Keratinocyte (primary cell): ENCODE results near the gene TLN1. TPM values are rescaled to one million over a fixed set of nuclear protein-coding genes. Genes with fewer than 3 reads are reported as not detected.

Experiments
- DNase-seq: peaks from one replicate; pipeline ENCODE4 v3.0.0-alpha.2; 2011; ENCODE audit warnings: low read depth, missing footprints, low spot score
- FAIRE-seq: peaks from 2 replicates; lab custom pipeline; 2011; peaks lifted over from hg19 to GRCh38; lab: Jason Lieb, UNC
- H2AFZ ChIP-seq: 2 replicates; pipeline ENCODE4 v1.6.0; 2012; ENCODE audit warnings: low read length, control low read depth, inconsistent platforms; ENCODE audit not compliant: control insufficient read depth
- H3K27ac ChIP-seq: 2 replicates; pipeline ENCODE4 v1.5.1; 2011; ENCODE audit warnings: low read length; ENCODE audit not compliant: control insufficient read depth, insufficient read depth
- H3K27me3 ChIP-seq: 3 replicates; pipeline ENCODE4 v1.6.0; 2011; ENCODE audit warnings: low read length; ENCODE audit not compliant: control insufficient read depth, insufficient read depth; ENCODE audit errors: extremely low read depth
- H3K36me3 ChIP-seq, 2 experiments: 2 replicates in 1 of 2; 3 replicates in 1 of 2; pipeline ENCODE4 v1.5.1; 2011; ENCODE audit warnings: low read length in 2 of 2, mild to moderate bottlenecking in 1 of 2; ENCODE audit not compliant: control insufficient read depth in 2 of 2, insufficient read depth in 2 of 2; ENCODE audit errors: extremely low read depth in 1 of 2
- H3K4me1 ChIP-seq: 3 replicates; pipeline ENCODE4 v1.5.1; 2011; ENCODE audit warnings: low read length; ENCODE audit not compliant: control insufficient read depth, insufficient read depth; ENCODE audit errors: extremely low read depth
- H3K4me2 ChIP-seq: 3 replicates; pipeline ENCODE4 v1.6.0; 2011; ENCODE audit warnings: low read depth, low read length; ENCODE audit not compliant: control insufficient read depth, insufficient read depth; ENCODE audit errors: extremely low read depth
- H3K4me3 ChIP-seq, 3 experiments: fragments of 200-600 bp in 1 of 3; sonication (generic) in 1 of 3; 2 replicates in 2 of 3; 3 replicates in 1 of 3; pipeline ENCODE4 v1.5.1; 2011 to 2016; ENCODE audit warnings: low read length in 3 of 3, mild to moderate bottlenecking in 3 of 3, control low read depth in 2 of 3, inconsistent platforms in 1 of 3, low read depth in 1 of 3, mixed read lengths in 1 of 3, mixed run types in 1 of 3, moderate library complexity in 1 of 3; ENCODE audit not compliant: control insufficient read depth in 2 of 3, insufficient read depth in 2 of 3; ENCODE audit errors: extremely low read depth in 1 of 3
- H3K79me2 ChIP-seq: 2 replicates; pipeline ENCODE4 v1.6.0; 2012; ENCODE audit warnings: low read length; ENCODE audit not compliant: control insufficient read depth, insufficient read depth
- H3K9ac ChIP-seq: 3 replicates; pipeline ENCODE4 v1.6.0; 2011; ENCODE audit warnings: low read length; ENCODE audit not compliant: control insufficient read depth, insufficient read depth; ENCODE audit errors: extremely low read depth
- H3K9me1 ChIP-seq: 3 replicates; pipeline ENCODE4 v1.6.0; 2011; ENCODE audit warnings: low read length; ENCODE audit not compliant: control insufficient read depth, insufficient read depth; ENCODE audit errors: extremely low read depth
- H3K9me3 ChIP-seq: 2 replicates; pipeline ENCODE4 v1.5.1; 2012; ENCODE audit warnings: low read depth, low read length; ENCODE audit not compliant: control insufficient read depth
- H4K20me1 ChIP-seq: 3 replicates; pipeline ENCODE4 v1.6.0; 2011; ENCODE audit warnings: low read length; ENCODE audit not compliant: control insufficient read depth, insufficient read depth; ENCODE audit errors: extremely low read depth
- EZH2 ChIP-seq: IDR thresholded peaks from one replicate; pipeline ENCODE4 v1.6.1; 2012; ENCODE audit warnings: inconsistent platforms, mild to moderate bottlenecking, low read length, moderate library complexity
- dilution Hi-C: fragments of 300-500 bp; cut with MboI; formaldehyde crosslinking; loops from one replicate; pipeline ENCODE4 v1.7.0; 2020; ENCODE audit warnings: low sequenced_read_pairs; ENCODE audit not compliant: extremely low pct_ligation_motif_present
- polyA plus RNA-seq, 5 experiments: library from polyadenylated mRNA; depleted of rRNA in 3 of 5; stranded (reverse) in 3 of 5; stranded (forward) in 1 of 5; unstranded in 1 of 5; fragments of >200 nt; gene quantifications; 1 replicate in 1 of 5; 2 replicates in 3 of 5; 3 replicates in 1 of 5; pipeline versions ENCODE4 v1.2.1 to v1.2.3, GENCODE V29; 2011 to 2012; ENCODE audit warnings: missing spikeins in 2 of 5, low read depth in 1 of 5, low replicate concordance in 1 of 5
- TF ChIP-seq, protein P1 (sequence below), 3 experiments: IDR thresholded peaks in 1 of 3; conservative IDR thresholded peaks in 1 of 3; optimal IDR thresholded peaks in 1 of 3; 2 replicates in 2 of 3; 3 replicates in 1 of 3; pipeline versions ENCODE3 to v1.5.1; 2011; ENCODE audit warnings: low read length in 3 of 3, mild to moderate bottlenecking in 3 of 3, moderate library complexity in 2 of 3, control low read depth in 1 of 3, inconsistent platforms in 1 of 3; ENCODE audit not compliant: insufficient read depth in 2 of 3; ENCODE audit errors: extremely low read depth in 1 of 3

TLN1 gene
- polyA plus RNA-seq, 1 donor (not counting 4 experiments of a cell fraction or from before 2014, with no cell fraction given), result 53.0 TPM

DNA sequence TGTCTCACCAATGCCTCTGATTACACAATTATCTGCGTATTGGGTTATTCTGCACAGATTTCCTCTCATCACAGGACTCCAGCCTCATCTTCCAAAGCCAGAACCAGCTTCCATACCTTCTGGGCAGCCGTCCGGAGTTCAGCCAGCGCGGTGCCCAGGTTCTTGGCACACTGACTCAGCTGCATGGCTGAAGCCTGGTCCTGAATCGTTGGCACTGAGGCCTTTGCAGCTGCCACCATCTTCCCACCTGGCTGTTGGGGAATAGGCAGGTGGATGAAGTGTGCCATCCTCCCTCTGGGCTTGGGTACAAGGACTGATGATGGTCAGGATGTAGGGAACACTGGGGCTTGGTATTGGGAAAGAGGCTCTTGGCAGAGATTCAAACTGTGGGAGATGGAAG is 17.9 kb downstream of the TLN1 start:
- Histone ChIP-seq H3K27me3 (no peaks in the 10 kb centered on the region), H3K4me2 (no peak overlapping the region), H4K20me1 (peaks cover 3% of the 10 kb centered on the region), H3K4me1 (no peaks in the 10 kb centered on the region), H3K9ac (no peak overlapping the region), H3K9me3 (no peaks in the 10 kb centered on the region), H3K9me1 (no peaks in the 10 kb centered on the region), H3K27ac (no peak overlapping the region), H2AFZ (no peak overlapping the region), H3K4me3 (no peak overlapping the region), H3K36me3 (peaks cover 70 to 81% of the 10 kb centered on the region in 2 experiments), H3K79me2 (no peaks in the 10 kb centered on the region)
- DNase-seq (no peak), FAIRE-seq (no peak)
- dilution Hi-C loops, result no loop called here
- TF ChIP-seq, protein P1, sequence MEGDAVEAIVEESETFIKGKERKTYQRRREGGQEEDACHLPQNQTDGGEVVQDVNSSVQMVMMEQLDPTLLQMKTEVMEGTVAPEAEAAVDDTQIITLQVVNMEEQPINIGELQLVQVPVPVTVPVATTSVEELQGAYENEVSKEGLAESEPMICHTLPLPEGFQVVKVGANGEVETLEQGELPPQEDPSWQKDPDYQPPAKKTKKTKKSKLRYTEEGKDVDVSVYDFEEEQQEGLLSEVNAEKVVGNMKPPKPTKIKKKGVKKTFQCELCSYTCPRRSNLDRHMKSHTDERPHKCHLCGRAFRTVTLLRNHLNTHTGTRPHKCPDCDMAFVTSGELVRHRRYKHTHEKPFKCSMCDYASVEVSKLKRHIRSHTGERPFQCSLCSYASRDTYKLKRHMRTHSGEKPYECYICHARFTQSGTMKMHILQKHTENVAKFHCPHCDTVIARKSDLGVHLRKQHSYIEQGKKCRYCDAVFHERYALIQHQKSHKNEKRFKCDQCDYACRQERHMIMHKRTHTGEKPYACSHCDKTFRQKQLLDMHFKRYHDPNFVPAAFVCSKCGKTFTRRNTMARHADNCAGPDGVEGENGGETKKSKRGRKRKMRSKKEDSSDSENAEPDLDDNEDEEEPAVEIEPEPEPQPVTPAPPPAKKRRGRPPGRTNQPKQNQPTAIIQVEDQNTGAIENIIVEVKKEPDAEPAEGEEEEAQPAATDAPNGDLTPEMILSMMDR (optimal IDR thresholded peaks at IDR 0.05 in 1 of 3, IDR thresholded peaks at IDR 0.05 in 1 of 3, conservative IDR thresholded peaks at IDR 0.05 in 1 of 3; ENCODE audit: extremely low read depth in 1 of 3, insufficient read depth in 2 of 3, low read length in 3 of 3), result no peak
- no peak for TF ChIP-seq EZH2

GRCh38 chr9:35713578-35713977 is 18.4 kb downstream of the TLN1 start:
- H3K79me2 ChIP-seq, result no peaks in the 10 kb centered on the region
- TF ChIP-seq EZH2, result no peak
- TF ChIP-seq, protein P1 (optimal IDR thresholded peaks at IDR 0.05 in 1 of 3, IDR thresholded peaks at IDR 0.05 in 1 of 3, conservative IDR thresholded peaks at IDR 0.05 in 1 of 3; ENCODE audit: extremely low read depth in 1 of 3, insufficient read depth in 2 of 3, low read length in 3 of 3), result no peak
- DNase-seq (no peak), FAIRE-seq (no peak)
- H2AFZ ChIP-seq, result no peak overlapping the region
- no peak overlapping the region for H3K27ac ChIP-seq
- no peaks in the 10 kb centered on the region for H3K4me1 ChIP-seq
- H3K9me3 ChIP-seq, result no peaks in the 10 kb centered on the region
- H3K4me2 ChIP-seq, result no peak overlapping the region
- peaks cover 3% of the 10 kb centered on the region for H4K20me1 ChIP-seq
- H3K36me3 ChIP-seq, result peaks cover 66 to 78% of the 10 kb centered on the region in 2 experiments
- H3K9me1 ChIP-seq, result no peaks in the 10 kb centered on the region
- no peak overlapping the region for H3K9ac ChIP-seq
- H3K4me3 ChIP-seq, result no peak overlapping the region
- dilution Hi-C loops, result no loop called here
- no peaks in the 10 kb centered on the region for H3K27me3 ChIP-seq
